Stimulated activated CD4-positive, alpha-beta T cell treated with anti-CD3 and anti-CD28 coated beads, TNF-alpha, amount 100 ng/mL, for 1 hour (primary cell): Measurements from ENCODE around the gene ADH1A.
"Not testable (repeated sequence)": the region's sequence is repeated elsewhere in the genome, so short reads cannot be mapped to it uniquely, and the experiment has no call there.

Experiments
- DNase-seq, 3 donors: peaks; one replicate each; pipeline ENCODE4 v3.0.0-alpha.2; 2020; ENCODE audit warnings: low read depth in 3 of 3, low spot score in 1 of 3

Gene ADH1A

GRCh38 chr4:99290848-99291786, at the start of gene ADH1A:
ADH1A (minus strand) TSS chr4:99290985; CDS start chr4:99290914, 71 bp downstream.
- DNase-seq, result no peak

GRCh38 chr4:99339172-99339571, 48.4 kb upstream of the ADH1A start:
- no peak for DNase-seq

GRCh38 chr4:99336553-99336952, 45.8 kb upstream of the ADH1A start:
- no peak for DNase-seq

GRCh38 chr4:99334880-99335279, 44.1 kb upstream of the ADH1A start:
- DNase-seq, result no peak

GRCh38 chr4:99330648-99331047, 39.9 kb upstream of the ADH1A start:
- DNase-seq, result no peak

GRCh38 chr4:99329876-99330275, 39.1 kb upstream of the ADH1A start:
- DNase-seq, result no peak

GRCh38 chr4:99324979-99325378, 34.2 kb upstream of the ADH1A start:
- DNase-seq, result no peak

- no peak for DNase-seq
Measured at GRCh38 chr4:99324361-99324760, 33.6 kb upstream of the ADH1A start.

GRCh38 chr4:99323756-99324155, 33.0 kb upstream of the ADH1A start:
- no peak for DNase-seq

- DNase-seq, result no peak
Measured at GRCh38 chr4:99321241-99322191, 30.7 kb upstream of the ADH1A start, which contains the start of gene ADH1B. ADH1B (minus strand) TSS chr4:99321401; CDS start chr4:99321331, 70 bp downstream.

GRCh38 chr4:99317811-99318210, 27.0 kb upstream of the ADH1A start:
- DNase-seq, result not testable (repeated sequence)

GRCh38 chr4:99317354-99317753, 26.6 kb upstream of the ADH1A start:
- DNase-seq, result no peak

GRCh38 chr4:99315839-99316238, 25.1 kb upstream of the ADH1A start:
- no peak for DNase-seq

GRCh38 chr4:99314211-99314610, 23.4 kb upstream of the ADH1A start:
- no peak for DNase-seq

GRCh38 chr4:99310389-99310788, 19.6 kb upstream of the ADH1A start:
- DNase-seq, result no peak

- no peak for DNase-seq
Measured at GRCh38 chr4:99305638-99306400, 15.0 kb upstream of the ADH1A start.

- DNase-seq, result no peak
Measured at GRCh38 chr4:99301376-99302164, 10.8 kb upstream of the ADH1A start.

- no peak for DNase-seq
Measured at GRCh38 chr4:99300934-99301333, 10.1 kb upstream of the ADH1A start.

GRCh38 chr4:99293357-99293756, 2.6 kb upstream of the ADH1A start:
- no peak for DNase-seq

- DNase-seq, result no peak
Measured at GRCh38 chr4:99285387-99285786, 5.4 kb downstream of the ADH1A start.
